NCI-H510A (cell line): Measurements from ENCODE around the gene HPD.
"Not testable (repeated sequence)": the region's sequence is repeated elsewhere in the genome, so short reads cannot be mapped to it uniquely, and the experiment has no call there.

Experiments used
- DNase-seq: peaks from one replicate; lab custom pipeline; 2025; lab: John Stamatoyannopoulos, UW

Gene HPD

DNA sequence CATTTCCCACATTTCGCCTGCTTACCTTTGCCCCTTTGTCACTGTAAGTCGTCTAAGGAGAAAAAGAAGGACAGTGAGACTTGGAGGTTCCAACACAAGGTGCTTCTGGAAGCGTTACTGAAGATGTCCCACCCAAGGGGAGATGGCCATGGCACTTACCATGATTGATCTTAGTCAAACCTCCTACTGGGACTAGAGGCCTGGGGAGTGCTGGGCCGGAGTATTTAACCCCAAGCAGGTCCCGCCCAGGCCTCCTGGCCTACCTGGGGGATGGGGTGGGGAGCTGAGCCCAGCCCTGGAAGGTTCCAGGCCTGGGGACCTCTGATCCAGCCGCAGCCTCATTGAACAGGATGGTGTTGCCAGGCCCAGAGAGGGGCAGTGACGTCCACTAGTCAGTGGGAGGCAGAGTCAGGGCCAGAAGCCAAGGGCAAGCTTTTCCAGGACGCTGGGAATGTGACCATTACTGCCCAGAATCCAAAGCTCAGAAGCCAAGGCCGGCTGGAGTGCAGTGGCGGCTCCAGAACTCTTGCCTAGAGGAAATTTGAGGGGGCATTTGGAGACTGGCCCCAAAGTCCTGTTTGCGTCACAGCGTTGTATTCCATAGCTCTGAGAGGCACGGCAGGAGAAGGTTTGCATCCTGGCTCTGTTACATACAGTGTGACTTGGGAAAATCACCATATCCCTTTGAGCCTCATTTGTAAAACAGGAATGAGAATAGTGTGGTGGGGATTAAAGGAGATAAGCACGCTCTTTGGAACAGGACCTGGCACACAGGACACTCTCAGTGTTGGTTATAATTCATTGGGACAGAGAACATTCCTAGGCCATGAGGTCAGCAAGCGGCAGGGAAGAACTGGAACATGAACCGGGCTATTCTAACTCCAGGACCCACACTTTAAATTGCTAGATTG lies at the start of gene HPD:
TSS of gene HPD (minus strand) at position 198 of the 911 bp plus-strand sequence. CDS start at position 162, 36 bp downstream.
- no peak for DNase-seq

DNA sequence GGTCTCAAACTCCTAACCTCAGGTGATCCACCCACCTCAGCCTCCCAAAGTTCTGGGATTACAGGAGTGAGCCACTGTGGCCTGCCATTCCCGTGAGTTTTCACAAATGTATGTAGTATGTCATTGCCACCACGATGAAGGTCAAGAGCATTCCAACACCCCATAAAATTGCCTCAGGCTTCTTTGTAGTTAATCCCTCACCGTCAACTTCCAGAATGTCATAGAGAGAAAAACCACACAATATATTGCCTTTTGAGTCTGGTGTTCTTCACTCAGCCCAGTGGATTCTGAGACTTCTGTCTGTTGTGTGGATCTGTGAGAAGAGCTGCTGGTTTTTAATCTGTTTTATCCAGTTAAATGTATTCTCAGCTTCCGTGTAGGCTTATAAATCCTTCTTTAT lies 47.1 kb upstream of the HPD start:
- no peak for DNase-seq

DNA sequence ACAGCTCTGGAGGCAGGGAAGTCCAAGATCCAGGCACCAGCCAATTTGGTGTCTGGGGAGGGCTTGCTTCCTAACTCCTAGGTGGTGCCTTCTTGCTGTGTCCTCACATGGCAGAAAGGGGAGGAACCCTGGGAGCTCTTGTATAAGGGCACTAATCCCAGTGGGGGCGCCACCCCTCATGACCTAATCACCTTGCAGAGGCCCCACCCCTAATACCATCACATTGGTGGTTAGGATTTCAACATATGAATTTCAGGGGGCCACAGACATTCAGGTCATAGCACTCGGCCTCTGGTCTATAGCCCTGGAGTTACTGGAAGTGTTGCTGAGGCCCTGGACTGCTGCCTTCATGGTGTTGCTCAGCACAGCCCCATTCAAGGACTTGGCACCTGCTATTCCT lies 44.5 kb upstream of the HPD start:
- DNase-seq: no peak

DNA sequence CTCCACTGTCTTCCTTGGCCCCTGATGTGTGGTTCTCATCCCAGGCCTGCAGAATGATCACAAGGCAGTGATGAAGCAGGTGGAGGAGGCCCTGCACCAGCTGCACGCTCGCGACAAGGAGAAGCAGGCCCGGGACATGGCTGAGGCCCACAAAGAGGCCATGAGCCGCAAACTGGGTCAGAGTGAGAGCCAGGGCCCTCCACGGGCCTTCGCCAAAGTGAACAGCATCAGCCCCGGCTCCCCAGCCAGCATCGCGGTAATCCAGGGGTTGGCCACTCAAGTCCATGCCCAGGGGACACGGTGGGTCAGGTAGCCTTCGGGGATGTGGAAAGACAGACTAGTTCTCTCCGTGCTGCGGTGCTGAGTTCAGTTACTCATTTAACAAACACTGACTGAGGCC lies 40.9 kb upstream of the HPD start:
- no peak for DNase-seq

DNA sequence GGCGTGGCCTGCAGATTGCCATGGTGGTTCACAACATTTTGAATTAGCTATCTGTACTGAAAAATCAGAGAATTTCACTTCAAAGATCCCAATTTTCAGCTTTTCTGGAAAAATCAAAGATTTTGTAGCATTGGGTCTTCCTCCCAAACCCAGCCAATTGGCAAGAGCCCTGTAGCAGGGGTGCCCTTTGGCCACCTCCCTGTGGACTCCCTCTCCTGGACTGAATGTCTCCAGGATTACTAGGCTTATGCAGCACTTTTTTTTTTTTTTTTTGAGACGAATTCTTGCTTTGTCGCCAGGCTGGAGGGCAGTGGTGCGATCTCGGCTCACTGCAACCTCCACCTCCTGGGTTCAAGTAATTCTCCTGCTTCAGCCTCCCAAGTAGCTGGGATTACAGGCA lies 39.6 kb upstream of the HPD start:
- no peak for DNase-seq

DNA sequence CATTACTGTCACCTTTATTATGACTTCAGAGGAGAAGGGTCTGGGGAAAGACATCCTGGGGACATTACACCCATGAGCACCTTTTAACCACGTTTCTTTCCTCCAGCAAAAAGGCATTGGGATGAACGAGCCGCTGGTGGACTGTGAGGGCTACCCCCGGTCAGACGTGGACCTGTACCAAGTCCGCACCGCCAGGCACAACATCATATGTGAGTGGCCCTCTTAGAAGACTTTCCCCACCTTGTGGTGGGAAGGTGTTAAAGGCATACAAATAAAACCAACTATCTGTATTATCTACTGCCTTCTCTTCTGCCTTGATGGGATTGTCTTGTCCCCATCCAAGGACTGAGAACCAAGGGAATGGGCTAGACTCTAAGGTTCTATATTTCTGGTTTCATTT lies 36.0 kb upstream of the HPD start:
- no peak for DNase-seq

DNA sequence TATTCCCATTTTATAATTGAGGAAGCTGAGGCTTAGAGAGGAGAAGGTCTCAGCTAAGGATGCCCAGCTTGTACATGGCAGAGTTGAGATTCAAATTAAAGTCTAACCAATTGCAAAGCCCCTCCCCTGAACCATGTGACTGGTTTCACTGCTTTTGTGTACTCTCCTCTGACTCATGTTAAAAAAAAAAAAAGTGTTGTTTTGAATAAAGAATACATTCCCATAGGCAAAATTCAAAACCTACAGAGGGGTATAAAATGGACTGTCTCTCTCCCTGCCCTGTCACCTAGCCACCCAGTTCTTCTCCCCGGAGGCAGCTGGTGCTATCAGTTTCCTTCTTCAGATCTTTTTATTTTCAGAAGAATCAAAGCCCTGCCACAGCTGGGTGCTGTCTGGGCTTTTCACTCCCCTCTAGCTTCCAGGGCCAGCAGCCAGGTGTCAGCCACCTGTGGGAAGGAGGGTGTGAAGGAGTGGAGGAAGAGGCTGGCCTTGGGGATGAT lies 35.4 kb upstream of the HPD start:
- no peak for DNase-seq

DNA sequence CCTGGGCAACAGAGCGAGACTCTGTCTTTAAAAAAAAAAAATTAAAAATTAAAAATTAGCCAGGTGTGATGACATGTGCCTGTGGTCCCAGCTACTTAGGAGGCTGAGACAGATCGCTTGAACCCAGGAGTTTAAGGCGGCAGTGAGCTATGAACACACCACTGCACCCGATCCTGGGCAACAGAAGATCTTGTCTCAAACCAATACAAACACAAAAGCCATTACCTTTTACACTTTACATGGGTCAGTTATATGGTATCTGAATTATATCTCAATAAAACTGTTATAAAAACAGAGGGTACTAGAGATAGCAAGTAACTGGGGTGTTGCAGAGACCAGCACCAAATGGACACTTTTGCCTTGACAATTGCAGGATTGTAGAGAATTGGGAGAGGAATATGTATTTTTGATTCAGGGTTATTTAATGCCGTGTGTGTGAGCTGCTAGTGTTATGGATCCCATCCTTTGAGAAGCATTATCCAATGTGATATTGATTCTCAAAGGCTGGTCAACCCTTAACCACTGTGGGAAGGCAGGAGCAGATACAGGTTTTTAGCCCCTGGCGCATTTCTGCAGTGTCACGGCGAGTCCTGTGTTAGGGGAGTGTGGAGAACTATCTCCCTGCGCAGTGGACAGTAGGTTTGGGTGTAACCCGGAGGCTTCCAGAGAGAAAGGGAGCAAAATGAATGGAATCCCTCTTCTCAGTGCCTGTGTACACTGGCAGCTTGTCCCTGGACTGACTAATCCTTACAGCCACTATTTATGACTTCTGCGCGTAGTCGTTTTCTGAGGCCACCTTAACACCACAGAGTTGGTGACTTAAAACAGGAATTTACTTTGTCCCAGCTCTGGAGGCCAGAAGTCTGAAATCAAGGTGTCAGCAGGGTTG lies 34.3 kb upstream of the HPD start:
- DNase-seq: no peak

DNA sequence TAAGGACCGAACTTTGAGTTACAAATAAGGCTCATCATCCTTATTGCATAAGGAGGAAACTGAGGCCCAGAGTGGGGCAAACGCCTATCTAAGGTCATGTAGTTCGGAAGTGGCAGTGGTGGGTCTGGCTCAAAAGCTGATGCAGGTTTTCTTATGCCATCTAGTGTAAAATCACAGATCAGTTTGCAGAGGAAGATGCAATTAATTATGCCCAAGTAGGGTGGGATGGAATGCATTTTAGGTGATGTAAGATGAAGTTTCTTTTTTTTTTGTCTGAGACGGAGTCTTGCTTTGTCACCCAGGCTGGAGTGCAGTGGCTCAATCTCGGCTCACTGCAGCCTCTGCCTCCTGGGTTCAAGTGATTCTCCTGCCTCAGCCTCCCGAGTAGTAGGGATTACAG lies 31.0 kb upstream of the HPD start:
- DNase-seq: not testable (repeated sequence)

DNA sequence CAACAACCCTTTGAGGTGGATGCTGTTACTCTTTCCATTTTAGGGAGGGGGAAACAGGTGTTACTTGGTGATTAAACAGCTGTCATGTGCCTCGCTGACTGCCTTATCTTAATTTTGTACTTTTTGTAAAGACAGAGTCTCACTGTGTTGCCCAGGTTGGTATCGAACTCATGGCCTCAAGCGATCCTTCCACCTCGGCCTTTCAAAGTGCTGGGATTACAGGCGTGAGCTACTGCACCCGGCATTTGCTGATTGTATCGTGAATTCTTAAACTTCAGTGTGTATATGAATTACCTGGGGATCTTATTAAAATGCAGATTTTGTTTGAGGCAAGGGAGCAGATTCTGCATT lies 30.6 kb upstream of the HPD start:
- DNase-seq: no peak

DNA sequence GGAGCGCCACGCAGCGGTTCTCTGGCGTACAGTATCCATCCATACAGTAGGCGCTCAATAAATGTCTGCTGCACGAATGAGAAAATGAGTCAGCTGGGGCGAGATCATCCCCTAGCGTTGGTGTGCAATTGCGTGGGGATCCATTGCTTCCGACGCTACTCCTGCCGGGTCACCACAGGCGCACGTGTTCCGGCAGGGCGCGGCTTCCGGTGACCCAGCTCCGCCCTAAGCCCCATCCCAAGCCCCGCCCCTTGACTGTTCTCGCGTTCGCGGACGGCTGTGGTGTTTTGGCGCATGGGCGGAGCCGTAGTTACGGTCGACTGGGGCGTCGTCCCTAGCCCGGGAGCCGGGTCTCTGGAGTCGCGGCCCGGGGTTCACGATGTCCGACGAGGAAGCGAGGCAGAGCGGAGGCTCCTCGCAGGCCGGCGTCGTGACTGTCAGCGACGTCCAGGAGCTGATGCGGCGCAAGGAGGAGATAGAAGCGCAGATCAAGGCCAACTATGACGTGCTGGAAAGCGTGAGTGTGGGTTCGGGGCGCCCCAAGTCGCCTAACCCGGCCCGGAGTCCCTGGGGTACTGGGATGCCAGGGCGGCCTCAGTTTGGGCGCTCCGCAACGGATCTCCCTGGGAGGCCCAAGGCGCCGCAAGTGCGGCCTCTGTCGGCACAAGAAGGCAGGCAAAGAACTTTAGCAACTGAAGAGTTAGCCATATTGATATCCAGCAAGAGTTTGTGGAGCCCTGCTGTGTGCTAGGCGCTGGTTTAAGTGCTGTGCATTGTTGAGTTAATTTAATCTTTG lies 30.0 kb upstream of the HPD start, which contains the start of gene PSMD9:
TSS of gene PSMD9 (plus strand) at position 313 of the 796 bp plus-strand sequence. CDS start at position 380, 67 bp downstream.
- peak; percentile 98 for DNase-seq

DNA sequence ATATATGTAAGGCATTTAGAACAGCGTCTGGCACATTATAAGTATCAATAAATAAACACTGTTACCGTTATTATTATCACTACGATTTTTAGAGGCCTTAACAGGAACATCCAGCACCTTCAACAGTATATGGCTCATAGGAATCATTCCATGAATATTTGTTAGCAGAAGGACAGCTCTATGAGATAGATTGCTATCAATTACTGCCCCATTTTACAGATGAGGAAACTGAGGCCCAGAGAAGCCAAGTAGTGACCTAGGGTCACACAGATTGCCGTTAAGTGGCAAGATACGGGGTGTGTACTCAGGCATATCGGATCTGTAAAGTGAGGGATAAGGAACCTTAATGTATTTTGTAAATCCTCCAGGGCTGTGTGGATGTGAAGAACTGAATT lies 29.4 kb upstream of the HPD start:
- DNase-seq: no peak

DNA sequence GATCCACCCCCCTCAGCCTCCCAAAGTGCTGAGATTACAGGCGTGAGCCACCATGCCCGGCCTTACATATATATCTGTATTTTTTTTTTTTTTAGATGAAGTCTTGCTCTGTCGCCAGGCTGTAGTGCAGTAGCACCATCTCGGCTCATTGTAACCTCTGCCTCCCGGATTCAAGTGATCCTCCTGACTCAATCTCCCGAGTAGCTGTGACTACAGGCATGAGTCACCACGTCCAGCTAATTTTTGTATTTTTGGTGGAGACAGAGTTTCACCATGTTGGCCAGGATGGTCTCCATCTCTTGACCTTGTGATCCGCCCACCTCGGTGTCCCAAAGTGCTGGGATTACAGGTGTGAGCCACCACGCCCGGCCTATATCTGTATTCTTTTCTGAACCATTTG lies 26.5 kb upstream of the HPD start:
- not testable (repeated sequence) for DNase-seq

DNA sequence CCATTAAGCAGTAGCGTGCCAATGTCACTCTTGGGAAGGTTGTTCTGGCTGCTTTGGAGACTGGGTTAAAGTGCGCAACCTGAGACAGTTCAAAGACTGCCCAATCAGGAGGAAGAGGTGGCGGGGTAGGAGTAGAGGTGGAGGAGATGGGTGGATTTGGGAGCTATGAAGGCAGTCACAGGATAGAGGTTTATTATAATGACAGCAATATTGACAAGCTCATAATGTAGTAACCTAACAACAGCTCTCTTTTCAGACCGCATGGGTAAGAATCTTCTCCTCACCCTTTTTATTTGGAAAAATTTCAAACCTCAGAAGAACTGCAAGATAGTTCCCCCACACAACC lies 24.6 kb upstream of the HPD start:
- peak; percentile 47 for DNase-seq

DNA sequence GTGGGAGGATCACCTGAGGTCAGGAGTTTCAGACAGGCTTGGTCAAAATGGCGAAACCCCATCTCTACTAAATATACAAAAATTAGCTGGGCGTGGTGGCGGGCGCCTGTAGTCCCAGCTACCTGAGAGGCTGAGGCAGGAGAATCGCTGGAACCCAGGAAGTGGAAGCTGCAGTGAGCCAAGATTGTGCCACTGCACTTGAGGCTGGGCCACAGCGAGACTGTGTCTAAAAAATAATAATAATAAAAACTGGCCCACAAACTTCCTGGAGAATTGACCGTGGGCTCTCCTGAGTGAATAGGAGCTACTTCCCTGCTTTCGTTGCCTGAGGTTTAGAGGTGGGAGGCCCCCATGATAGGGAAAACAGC lies 17.4 kb upstream of the HPD start:
- DNase-seq: not testable (repeated sequence)

DNA sequence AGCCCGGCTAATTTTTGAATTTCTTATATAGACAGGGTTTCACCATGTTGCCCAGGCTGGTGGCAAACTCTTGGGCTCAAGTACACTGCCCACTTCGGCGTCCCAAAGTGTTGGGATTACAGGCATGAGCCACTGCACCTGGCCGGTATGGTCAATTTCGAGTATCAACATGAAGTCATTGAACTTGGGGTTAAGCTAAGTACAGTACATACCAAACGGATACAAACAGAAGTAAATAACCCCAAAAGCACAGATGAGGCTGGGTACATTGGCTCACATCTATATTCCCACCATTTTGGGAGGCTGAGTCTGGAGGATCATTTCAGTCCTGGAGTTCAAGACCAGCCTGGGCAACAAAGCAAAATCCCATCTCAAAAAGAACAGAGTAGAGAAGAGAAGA lies 16.9 kb upstream of the HPD start:
- DNase-seq: no peak

DNA sequence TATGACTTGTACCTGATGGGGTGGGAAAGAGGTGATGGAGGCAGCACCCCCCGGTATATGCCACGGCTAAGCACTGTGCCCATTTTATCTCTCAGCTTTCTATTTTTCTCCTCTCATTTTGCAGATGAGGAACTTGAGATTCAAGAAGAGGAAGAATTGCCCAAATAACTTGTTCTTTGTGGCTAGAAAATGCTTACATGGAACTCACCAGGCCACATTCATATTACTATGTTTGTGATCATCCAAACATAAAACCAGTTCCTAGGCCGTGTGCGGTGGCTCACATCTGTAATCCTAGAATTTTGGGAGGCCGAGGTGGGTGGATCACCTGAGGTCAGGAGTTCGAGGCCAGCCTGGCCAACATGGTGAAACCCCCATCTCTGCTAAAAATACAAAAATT lies 15.4 kb upstream of the HPD start:
- DNase-seq: no peak

DNA sequence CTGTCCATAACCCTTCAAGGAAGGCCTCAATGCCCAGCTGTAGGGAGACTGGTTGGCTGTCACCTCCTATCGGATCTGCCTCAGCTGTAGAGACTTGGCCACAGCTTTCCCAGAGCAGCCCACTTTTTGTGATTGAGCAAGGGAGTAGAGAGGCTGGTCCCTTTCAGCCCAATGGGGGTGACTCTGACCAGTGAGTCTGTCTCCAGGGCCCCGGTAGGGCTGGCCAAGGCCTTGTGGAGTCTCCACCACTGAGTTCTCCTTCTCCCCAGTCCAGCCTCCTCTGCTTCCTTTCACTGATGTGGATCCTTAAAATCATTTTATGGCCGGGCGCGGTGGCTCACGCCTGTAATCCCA lies 14.5 kb upstream of the HPD start:
- DNase-seq: no peak

DNA sequence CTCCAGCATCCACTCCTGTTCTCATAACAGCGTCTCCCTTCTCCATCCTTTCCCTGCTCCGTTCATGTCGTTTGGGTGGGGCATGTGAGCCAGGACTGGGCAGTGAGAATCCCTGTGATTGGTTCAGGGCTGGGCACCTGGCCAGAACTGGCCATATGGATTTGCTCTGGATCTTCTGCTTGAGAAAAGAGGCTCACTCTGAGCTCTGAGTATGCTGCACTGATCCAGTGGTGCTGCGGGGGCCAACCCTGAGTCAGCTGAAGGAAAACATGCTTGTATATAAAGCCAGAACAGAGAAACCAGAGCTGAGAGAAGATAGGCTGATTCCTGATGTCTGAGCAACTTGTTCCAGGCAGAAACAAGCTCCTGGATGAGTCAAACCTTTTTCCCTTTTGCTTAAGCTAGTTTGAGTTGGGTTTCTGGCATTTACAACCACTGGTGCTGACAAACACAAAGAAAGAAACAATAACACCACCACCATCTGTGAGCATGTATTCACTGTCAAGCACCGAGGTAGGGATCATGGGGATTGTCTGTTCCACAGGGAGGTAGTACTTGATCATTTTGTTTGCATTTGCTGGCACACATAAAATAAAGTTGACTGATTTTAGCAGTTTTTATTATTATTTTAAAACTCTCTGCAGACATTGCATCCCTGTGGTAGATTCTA lies 14.0 kb upstream of the HPD start:
- DNase-seq: peak; percentile 37

DNA sequence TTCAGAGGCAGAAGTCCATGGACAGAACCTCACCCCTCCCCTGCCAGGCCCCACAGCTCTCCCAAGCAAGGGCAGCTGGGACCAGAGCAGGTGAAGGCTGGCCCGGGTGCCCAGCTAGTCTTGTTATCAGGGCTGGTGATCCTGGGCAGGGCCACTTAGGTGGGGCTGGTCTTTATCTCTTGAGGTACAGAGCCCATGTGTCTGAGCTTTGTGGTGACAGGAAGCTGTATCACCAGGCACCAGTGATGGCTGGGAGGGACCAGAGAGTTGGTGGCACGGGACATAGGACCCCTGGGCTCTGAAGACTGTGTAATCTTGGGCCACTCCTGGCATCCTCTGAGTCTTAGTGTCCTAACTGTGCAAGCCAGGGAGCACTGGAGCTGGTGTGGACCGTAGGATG lies 12.8 kb upstream of the HPD start:
- no peak for DNase-seq

DNA sequence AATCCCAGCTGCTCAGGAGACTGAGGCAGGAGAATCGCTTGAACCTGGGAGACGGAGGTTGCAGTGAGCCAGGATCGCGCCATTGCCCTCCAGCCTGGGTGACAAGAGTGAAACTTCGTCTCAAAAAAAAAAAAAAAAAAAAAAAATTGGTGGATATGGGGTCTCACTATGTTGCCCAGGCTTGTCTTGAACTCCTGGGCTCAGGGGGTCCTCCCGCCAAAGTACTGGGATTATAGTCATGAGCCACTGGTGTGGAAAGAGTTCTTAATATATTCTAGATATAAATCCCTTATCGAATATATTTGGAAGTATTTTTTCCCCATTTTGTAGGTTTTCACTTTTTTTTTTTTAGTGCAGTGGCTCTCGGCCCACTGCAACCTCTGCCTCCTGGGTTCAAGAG lies 10.6 kb upstream of the HPD start:
- DNase-seq: not testable (repeated sequence)

DNA sequence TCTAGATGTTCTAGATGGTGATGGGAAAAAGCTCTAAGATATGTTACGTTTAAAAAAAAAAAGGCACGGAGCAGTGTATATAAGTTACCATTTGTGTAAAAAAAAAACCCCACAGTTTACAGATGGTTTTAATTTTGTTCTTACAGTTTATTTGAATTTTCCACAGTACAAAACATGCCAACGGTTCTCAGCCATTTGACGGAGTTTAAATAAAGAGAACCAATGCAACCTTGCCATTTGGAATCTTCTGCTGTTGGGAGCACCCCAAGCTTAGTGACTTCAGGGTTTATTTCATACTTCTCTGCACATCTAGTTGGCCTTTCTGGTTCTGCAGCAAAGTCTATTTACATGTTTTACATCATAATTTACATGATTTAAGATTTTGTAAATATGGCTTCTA lies 7.7 kb upstream of the HPD start:
- no peak for DNase-seq
